Measurements from ENCODE around the gene TSPY9.
"Not testable (repeated sequence)": the region's sequence is repeated elsewhere in the genome, so short reads cannot be mapped to it uniquely, and the experiment has no call there.

Gene TSPY9

GRCh38 chrY:9486967-9487366 lies at the start of gene TSPY9:
TSS of gene TSPY9 (plus strand) at chrY:9487267. CDS start at chrY:9487313, 46 bp downstream.
- DNase-seq (ENCODE audit: low spot score) = not testable (repeated sequence)

- not testable (repeated sequence) for DNase-seq (ENCODE audit: low spot score)
Measured at GRCh38 chrY:9466655-9467054, 20.4 kb upstream of the TSPY9 start, which contains the start of gene TSPY1. TSS of gene TSPY1 (plus strand) at chrY:9466955. CDS start at chrY:9467001, 46 bp downstream.

- DNase-seq (ENCODE audit: low spot score) = not testable (repeated sequence)
Measured at GRCh38 chrY:9504396-9504795, 17.3 kb downstream of the TSPY9 start.

- not testable (repeated sequence) for DNase-seq (ENCODE audit: low spot score)
Measured at GRCh38 chrY:9516287-9516686, 29.2 kb downstream of the TSPY9 start.

GRCh38 chrY:9527580-9527979 lies 40.5 kb downstream of the TSPY9 start, which contains the start of gene TSPY10:
TSS of gene TSPY10 (plus strand) at chrY:9527880. CDS start at chrY:9527926, 46 bp downstream.
- DNase-seq (ENCODE audit: low spot score) = not testable (repeated sequence)

Data from germinal center (tissue), 1 donor.